ENCODE results near the gene TBATA. TPM values are rescaled to one million over a fixed set of nuclear protein-coding genes. Genes with fewer than 3 reads are reported as not detected.

TBATA gene
- total RNA-seq, 5 donors from 2014 or later (not counting 1 experiment from before 2014, with no cell fraction given): not detected

DNA sequence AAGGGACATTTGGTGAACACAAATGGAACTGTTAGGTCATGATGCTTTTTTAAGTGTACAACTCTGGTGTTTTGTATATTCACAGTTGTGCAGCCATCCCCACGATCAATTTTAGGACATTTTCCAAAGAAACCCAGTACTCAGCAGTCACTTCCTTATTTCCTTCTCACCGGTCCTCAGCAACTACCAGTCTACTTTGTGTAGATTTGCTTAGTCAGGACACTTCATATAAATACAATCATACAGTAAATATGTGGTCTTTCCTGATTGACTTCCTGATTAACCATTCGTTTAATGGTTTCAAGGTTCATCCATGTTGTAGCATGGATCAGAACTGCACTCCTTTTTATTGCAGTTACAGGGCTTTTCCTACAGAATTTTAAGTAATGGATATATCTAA is 45.0 kb upstream of the TBATA start:
- ChIA-PET CTCF (interaction anchor here in 1 of 2 donors (0.6 kb wide), 1 partner anchor 22 kb away, joined by 3 read pairs; no protein-coding TSS in a partner anchor), POLR2A (no interaction called here)
- peaks cover 63% of the 10 kb centered on the region for H3K36me3 Mint-ChIP-seq

DNA sequence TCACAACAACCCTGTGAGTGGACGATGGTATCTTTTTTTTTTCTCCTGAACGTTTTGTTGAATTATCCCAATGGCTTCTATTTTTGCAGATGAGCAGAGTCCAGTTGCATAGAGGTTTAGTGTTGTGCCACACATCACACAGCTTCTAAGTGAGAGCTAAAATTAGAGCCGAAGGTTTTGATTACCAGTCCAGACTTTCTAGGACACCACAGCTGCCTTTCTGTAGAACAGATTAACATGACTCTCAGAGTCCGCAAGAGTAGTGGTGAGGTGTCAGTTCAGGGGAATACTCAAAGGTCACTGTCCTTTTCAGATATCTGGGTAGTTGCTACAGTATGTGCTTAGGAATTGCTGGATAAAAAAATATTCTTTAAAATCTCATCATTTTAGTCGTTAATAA is 44.4 kb upstream of the TBATA start:
- Mint-ChIP-seq H3K4me3 (no peak overlapping the region), H3K9me3 (no peaks in the 10 kb centered on the region), H3K36me3 (peaks cover 60% of the 10 kb centered on the region), H3K27me3 (no peaks in the 10 kb centered on the region), H3K27ac (no peak overlapping the region), H3K4me1 (peaks cover 22 to 30% (median 30%) of the 10 kb centered on the region in 3 donors)
- peaks cover 5 to 24% of the 10 kb centered on the region in 2 donors for H3K36me3 ChIP-seq (ENCODE audit: control insufficient read depth in 2 of 2, extremely low read depth in 1 of 2, insufficient read depth in 1 of 2, low read length in 1 of 2)
- DNase-seq (no peak), ATAC-seq (replicated peaks in 1 of 4) (no peak)
- no peak overlapping the region for H3K4me3 ChIP-seq (ENCODE audit: control insufficient read depth in 1 of 2, extremely low read depth in 1 of 2, low read length in 1 of 2)
- no peak overlapping the region for H3K27ac ChIP-seq (ENCODE audit: low read length)
- H3K27me3 ChIP-seq (replicated peaks in 1 of 2; ENCODE audit: control insufficient read depth in 2 of 2, extremely low read depth in 1 of 2, insufficient read depth in 2 of 2, low read length in 1 of 2): no peaks in the 10 kb centered on the region
- H3K4me1 ChIP-seq (ENCODE audit: control insufficient read depth in 1 of 2, extremely low read depth in 1 of 2, insufficient read depth in 2 of 2, low read length in 2 of 2): peaks cover 0 to 4% of the 10 kb centered on the region in 2 experiments
- CTCF ChIA-PET: no interaction called here
- no peaks in the 10 kb centered on the region for H3K9me3 ChIP-seq
- no CpG with 5 or more reads among the region's 5 CpGs for WGBS (ENCODE audit: insufficient coverage)
- POLR2A ChIA-PET: no interaction called here

More for the DNA sequence above, 45.0 kb upstream of the TBATA start:
- peaks cover 0 to 4% of the 10 kb centered on the region in 2 experiments for H3K4me1 ChIP-seq (ENCODE audit: control insufficient read depth in 1 of 2, extremely low read depth in 1 of 2, insufficient read depth in 2 of 2, low read length in 2 of 2)
- Mint-ChIP-seq H3K27me3 (no peaks in the 10 kb centered on the region), H3K9me3 (no peaks in the 10 kb centered on the region), H3K27ac (no peak overlapping the region), H3K4me3 (no peak overlapping the region), H3K4me1 (peaks cover 25 to 32% (median 30%) of the 10 kb centered on the region in 3 donors)
- H3K9me3 ChIP-seq: no peaks in the 10 kb centered on the region
- DNase-seq (no peak), ATAC-seq (replicated peaks in 1 of 4) (no peak)
- H3K4me3 ChIP-seq (ENCODE audit: control insufficient read depth in 1 of 2, extremely low read depth in 1 of 2, low read length in 1 of 2): no peak overlapping the region
- no peak overlapping the region for H3K27ac ChIP-seq (ENCODE audit: low read length)
- H3K27me3 ChIP-seq (replicated peaks in 1 of 2; ENCODE audit: control insufficient read depth in 2 of 2, extremely low read depth in 1 of 2, insufficient read depth in 2 of 2, low read length in 1 of 2): no peaks in the 10 kb centered on the region
- peaks cover 7 to 24% of the 10 kb centered on the region in 2 donors for H3K36me3 ChIP-seq (ENCODE audit: control insufficient read depth in 2 of 2, extremely low read depth in 1 of 2, insufficient read depth in 1 of 2, low read length in 1 of 2)
- WGBS (ENCODE audit: insufficient coverage): no CpG with 5 or more reads among the region's 3 CpGs

DNA sequence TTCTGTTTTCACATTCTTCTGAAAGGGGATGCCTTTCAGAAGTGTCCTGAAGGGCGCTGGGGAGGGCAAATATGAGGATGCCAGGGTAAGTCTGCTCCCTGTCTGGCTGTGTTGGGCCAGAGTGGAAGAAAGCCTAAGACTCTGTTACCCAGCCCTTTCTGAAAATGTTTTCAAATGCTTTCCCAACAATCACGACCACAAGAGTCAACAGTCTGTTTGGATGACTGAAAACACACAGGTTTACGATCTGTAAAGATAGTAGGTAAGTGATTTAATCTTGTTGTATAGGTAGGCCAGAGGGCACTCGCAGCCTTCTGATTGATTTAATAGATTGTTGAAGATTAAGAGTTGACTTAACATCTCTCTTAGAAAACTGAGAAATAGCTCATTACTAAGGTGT is 43.7 kb upstream of the TBATA start:
- DNase-seq (no peak), ATAC-seq (replicated peaks in 1 of 4) (no peak)
- Histone ChIP-seq H3K9me3 (no peaks in the 10 kb centered on the region), H3K4me1 (ENCODE audit: control insufficient read depth in 1 of 2, extremely low read depth in 1 of 2, insufficient read depth in 2 of 2, low read length in 2 of 2) (peaks cover 0 to 4% of the 10 kb centered on the region in 2 experiments), H3K27ac (ENCODE audit: low read length) (no peak overlapping the region), H3K27me3 (replicated peaks in 1 of 2; ENCODE audit: control insufficient read depth in 2 of 2, extremely low read depth in 1 of 2, insufficient read depth in 2 of 2, low read length in 1 of 2) (no peaks in the 10 kb centered on the region), H3K4me3 (ENCODE audit: control insufficient read depth in 1 of 2, extremely low read depth in 1 of 2, low read length in 1 of 2) (no peak overlapping the region), H3K36me3 (ENCODE audit: control insufficient read depth in 2 of 2, extremely low read depth in 1 of 2, insufficient read depth in 1 of 2, low read length in 1 of 2) (peaks cover 3 to 24% of the 10 kb centered on the region in 2 donors)
- H3K4me3 Mint-ChIP-seq: no peak overlapping the region
- H3K9me3 Mint-ChIP-seq: no peaks in the 10 kb centered on the region
- ChIA-PET CTCF (no interaction called here), POLR2A (no interaction called here)
- H3K27me3 Mint-ChIP-seq: no peaks in the 10 kb centered on the region
- peaks cover 56% of the 10 kb centered on the region for H3K36me3 Mint-ChIP-seq
- WGBS (ENCODE audit: insufficient coverage): no CpG with 5 or more reads among the region's 4 CpGs
- H3K27ac Mint-ChIP-seq: no peak overlapping the region
- H3K4me1 Mint-ChIP-seq: peaks cover 20 to 30% (median 30%) of the 10 kb centered on the region in 3 donors

DNA sequence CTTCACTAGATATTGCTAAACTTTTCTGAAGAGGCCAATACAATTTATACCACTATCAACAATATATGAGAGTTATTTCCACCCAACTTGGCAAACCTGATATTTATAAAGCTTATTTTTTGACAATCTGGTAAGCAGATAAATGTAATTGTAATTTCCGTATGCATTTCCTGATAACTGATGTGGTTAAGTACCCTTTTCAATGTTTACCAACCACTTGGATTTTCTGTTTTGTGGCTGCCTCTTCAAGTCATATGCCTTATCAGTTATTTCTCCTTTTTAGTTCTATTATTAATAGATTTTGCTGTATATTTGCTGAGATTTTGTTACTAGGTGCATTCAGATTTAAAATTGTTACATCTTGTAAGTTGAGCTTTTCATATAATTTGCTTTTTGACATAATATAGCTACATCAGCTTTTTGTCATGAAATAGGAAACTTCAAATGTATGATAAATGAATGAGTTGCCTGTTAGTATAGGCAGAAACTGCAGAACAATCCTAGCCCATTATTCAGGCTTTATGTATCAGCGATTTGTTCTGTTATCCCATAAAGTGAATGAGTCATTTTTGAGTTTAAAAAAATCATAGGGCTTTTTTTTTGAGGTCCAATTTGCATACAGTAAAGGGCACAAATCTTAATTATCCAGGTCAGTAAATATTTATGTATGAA is 42.0 kb upstream of the TBATA start:
- DNase-seq: no peak
- Mint-ChIP-seq H3K27ac (no peak overlapping the region), H3K36me3 (peaks cover 48% of the 10 kb centered on the region), H3K27me3 (no peaks in the 10 kb centered on the region), H3K9me3 (no peaks in the 10 kb centered on the region), H3K4me1 (peaks cover 4 to 20% (median 16%) of the 10 kb centered on the region in 3 donors), H3K4me3 (no peak overlapping the region)
- Histone ChIP-seq H3K27me3 (replicated peaks in 1 of 2; ENCODE audit: control insufficient read depth in 2 of 2, extremely low read depth in 1 of 2, insufficient read depth in 2 of 2, low read length in 1 of 2) (no peaks in the 10 kb centered on the region), H3K36me3 (ENCODE audit: control insufficient read depth in 2 of 2, extremely low read depth in 1 of 2, insufficient read depth in 1 of 2, low read length in 1 of 2) (peaks cover 3 to 24% of the 10 kb centered on the region in 2 donors), H3K4me3 (ENCODE audit: control insufficient read depth in 1 of 2, extremely low read depth in 1 of 2, low read length in 1 of 2) (no peak overlapping the region), H3K27ac (ENCODE audit: low read length) (no peak overlapping the region), H3K9me3 (no peaks in the 10 kb centered on the region), H3K4me1 (ENCODE audit: control insufficient read depth in 1 of 2, extremely low read depth in 1 of 2, insufficient read depth in 2 of 2, low read length in 2 of 2) (no peaks in the 10 kb centered on the region)
- WGBS (ENCODE audit: insufficient coverage): no CpG with 5 or more reads among the region's 2 CpGs
- POLR2A ChIA-PET: interaction anchor here in 1 of 2 donors (0.7 kb wide), 1 partner anchor 20 kb away, joined by 3 read pairs; no protein-coding TSS in a partner anchor
- ATAC-seq (replicated peaks in 1 of 4): no peak
- CTCF ChIA-PET: interaction anchor here in 1 of 2 donors (0.6 kb wide), 1 partner anchor 13 kb away, joined by 4 read pairs; no protein-coding TSS in a partner anchor

DNA sequence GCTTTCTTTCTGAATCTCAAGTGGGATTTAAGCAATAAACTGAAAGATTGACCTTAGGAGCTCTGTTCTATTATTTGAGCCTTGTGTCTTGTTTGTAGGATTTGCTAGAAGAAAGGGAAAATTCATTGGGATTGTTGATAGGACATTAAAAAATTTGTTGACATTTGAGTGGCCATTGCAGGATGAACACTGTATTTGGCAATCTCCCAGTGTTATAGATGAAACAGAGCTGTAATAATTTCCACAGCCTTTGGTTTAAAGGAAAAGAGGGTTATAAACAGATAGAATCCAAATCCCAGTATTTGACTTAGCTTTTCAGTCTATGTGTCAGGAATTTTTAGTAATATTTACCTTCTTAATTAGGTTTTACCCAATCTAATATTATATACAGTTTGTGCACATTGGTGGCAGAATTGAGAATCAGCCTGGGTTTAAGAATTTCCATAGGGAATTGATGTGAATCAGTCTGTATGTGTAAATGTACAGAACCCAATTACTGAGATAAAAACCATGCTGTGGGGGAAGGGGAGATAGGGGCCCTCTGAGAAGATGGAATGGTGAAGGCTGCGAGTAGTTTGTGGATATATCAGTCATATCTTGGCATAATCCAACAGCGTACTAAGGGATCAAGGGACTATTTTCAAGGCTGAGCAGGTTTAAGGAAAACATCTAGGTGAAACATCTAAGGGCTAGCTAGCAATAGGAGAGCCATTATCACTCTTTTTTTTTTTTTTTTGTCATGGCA is 37.1 kb upstream of the TBATA start:
- Mint-ChIP-seq H3K36me3 (peaks cover 29% of the 10 kb centered on the region), H3K4me3 (no peak overlapping the region)
- CTCF ChIA-PET: no interaction called here

DNA sequence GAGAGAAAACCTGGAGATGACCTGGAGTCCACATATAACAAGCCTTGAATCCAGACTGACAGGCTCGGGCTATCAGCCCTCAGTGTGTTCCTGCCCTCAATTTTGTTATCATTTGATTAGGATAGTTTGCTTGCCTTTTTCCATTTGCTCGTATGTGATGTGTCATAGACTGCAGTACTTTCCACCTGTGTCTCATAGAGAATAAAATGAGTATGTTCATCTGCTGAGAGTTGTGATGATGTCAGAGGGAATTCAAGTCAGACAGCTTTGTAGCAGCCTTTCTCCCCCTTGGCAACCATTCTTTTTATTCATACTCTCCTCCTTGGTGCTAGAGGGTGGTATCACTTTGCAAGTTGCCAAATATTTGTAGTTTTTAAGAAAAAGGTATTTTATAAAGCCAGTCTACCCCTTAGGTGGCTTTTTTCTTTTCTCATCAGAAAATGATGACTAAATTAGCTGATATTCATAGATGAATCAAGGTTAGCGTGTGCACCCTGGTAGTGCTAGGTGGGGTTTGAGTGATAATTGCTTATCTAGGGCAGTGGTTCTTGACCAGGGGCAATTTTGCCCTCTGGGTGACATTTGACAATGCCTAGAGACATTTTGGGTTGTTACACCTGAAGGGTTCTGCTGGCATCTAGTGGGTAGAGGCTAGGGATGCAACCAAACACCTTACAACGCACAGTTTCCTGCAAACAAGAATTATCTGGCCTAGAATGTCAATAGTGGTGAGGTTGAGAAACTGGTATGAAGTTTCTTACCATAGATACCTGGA is 36.0 kb upstream of the TBATA start:
- Mint-ChIP-seq H3K4me1 (peaks cover 26 to 34% (median 34%) of the 10 kb centered on the region in 3 donors), H3K27me3 (no peaks in the 10 kb centered on the region), H3K4me3 (no peak overlapping the region), H3K27ac (peak overlapping the region in 1 of 2 donors; percentile 18), H3K9me3 (no peaks in the 10 kb centered on the region), H3K36me3 (peaks cover 24% of the 10 kb centered on the region)
- POLR2A ChIA-PET: no interaction called here
- CTCF ChIA-PET: no interaction called here
- Histone ChIP-seq H3K27me3 (replicated peaks in 1 of 2; ENCODE audit: control insufficient read depth in 2 of 2, extremely low read depth in 1 of 2, insufficient read depth in 2 of 2, low read length in 1 of 2) (no peaks in the 10 kb centered on the region), H3K27ac (ENCODE audit: low read length) (no peak overlapping the region), H3K36me3 (ENCODE audit: control insufficient read depth in 2 of 2, extremely low read depth in 1 of 2, insufficient read depth in 1 of 2, low read length in 1 of 2) (peaks cover 2 to 14% of the 10 kb centered on the region in 2 donors), H3K4me3 (ENCODE audit: control insufficient read depth in 1 of 2, extremely low read depth in 1 of 2, low read length in 1 of 2) (no peak overlapping the region), H3K4me1 (ENCODE audit: control insufficient read depth in 1 of 2, extremely low read depth in 1 of 2, insufficient read depth in 2 of 2, low read length in 2 of 2) (peaks cover 0 to 12% of the 10 kb centered on the region in 2 experiments), H3K9me3 (no peaks in the 10 kb centered on the region)
- DNase-seq (peak in 1 of 35 experiments; percentile 32), ATAC-seq (replicated peaks in 1 of 4) (no peak)
- WGBS (ENCODE audit: insufficient coverage): 77% methylated on average over 2 of the region's 4 CpGs

More for the DNA sequence above, 37.1 kb upstream of the TBATA start:
- POLR2A ChIA-PET: no interaction called here
- Mint-ChIP-seq H3K4me1 (peaks cover 16 to 35% (median 32%) of the 10 kb centered on the region in 3 donors), H3K9me3 (no peaks in the 10 kb centered on the region), H3K27me3 (no peaks in the 10 kb centered on the region), H3K27ac (no peak overlapping the region)
- Histone ChIP-seq H3K4me1 (ENCODE audit: control insufficient read depth in 1 of 2, extremely low read depth in 1 of 2, insufficient read depth in 2 of 2, low read length in 2 of 2) (peaks cover 0 to 2% of the 10 kb centered on the region in 2 experiments), H3K36me3 (ENCODE audit: control insufficient read depth in 2 of 2, extremely low read depth in 1 of 2, insufficient read depth in 1 of 2, low read length in 1 of 2) (peaks cover 3 to 14% of the 10 kb centered on the region in 2 donors), H3K27ac (ENCODE audit: low read length) (no peak overlapping the region), H3K9me3 (no peaks in the 10 kb centered on the region), H3K27me3 (replicated peaks in 1 of 2; ENCODE audit: control insufficient read depth in 2 of 2, extremely low read depth in 1 of 2, insufficient read depth in 2 of 2, low read length in 1 of 2) (no peaks in the 10 kb centered on the region), H3K4me3 (ENCODE audit: control insufficient read depth in 1 of 2, extremely low read depth in 1 of 2, low read length in 1 of 2) (no peak overlapping the region)
- 92% methylated on average over 2 of the region's 2 CpGs for WGBS (ENCODE audit: insufficient coverage)
- ATAC-seq (replicated peaks in 1 of 4) (no peak), DNase-seq (no peak)

Data from T-cell (primary cell).